ENCODE measurements around the gene ELAPOR1.

DNA sequence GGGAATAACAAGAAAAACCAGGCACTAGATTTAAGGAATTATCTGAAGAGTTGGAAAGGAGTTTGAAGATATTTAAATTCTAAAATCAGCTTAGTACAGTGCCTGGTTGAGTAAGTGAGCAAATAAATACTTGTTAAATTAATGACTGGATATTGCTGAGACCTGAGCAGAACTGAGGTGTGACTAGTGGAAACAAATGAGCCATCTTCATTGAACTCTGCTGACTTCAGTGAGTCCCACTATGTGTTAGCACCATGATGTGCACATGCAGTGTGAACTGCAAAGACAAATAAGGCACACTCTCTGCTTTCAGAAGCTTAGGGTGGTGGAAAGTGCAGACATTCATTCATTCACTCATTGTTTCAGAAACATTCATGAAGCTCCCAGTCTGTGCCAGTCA lies 48.7 kb downstream of the ELAPOR1 start:
- TF ChIP-seq, protein P1, sequence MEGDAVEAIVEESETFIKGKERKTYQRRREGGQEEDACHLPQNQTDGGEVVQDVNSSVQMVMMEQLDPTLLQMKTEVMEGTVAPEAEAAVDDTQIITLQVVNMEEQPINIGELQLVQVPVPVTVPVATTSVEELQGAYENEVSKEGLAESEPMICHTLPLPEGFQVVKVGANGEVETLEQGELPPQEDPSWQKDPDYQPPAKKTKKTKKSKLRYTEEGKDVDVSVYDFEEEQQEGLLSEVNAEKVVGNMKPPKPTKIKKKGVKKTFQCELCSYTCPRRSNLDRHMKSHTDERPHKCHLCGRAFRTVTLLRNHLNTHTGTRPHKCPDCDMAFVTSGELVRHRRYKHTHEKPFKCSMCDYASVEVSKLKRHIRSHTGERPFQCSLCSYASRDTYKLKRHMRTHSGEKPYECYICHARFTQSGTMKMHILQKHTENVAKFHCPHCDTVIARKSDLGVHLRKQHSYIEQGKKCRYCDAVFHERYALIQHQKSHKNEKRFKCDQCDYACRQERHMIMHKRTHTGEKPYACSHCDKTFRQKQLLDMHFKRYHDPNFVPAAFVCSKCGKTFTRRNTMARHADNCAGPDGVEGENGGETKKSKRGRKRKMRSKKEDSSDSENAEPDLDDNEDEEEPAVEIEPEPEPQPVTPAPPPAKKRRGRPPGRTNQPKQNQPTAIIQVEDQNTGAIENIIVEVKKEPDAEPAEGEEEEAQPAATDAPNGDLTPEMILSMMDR (conservative IDR thresholded peaks at IDR 0.05; ENCODE audit: low read length) = no peak
- no peak for TF ChIP-seq EZH2phosphoT487 (IDR thresholded peaks at IDR 0.05; ENCODE audit: borderline replicate concordance, low read depth, low read length)
